Kidney epithelial cell (primary cell): Measurements from ENCODE around the gene NCMAP. TPM values are rescaled to one million over a fixed set of nuclear protein-coding genes. Genes with fewer than 3 reads are reported as not detected.

ENCODE experiments used
- DNase-seq: peaks from one replicate; pipeline ENCODE4 v3.0.0-alpha.2; 2010; ENCODE audit warnings: low read depth
- H3K27me3 ChIP-seq: 2 replicates; pipeline ENCODE4 v1.6.0; 2011; ENCODE audit warnings: low read length; ENCODE audit not compliant: control insufficient read depth, insufficient read depth
- H3K36me3 ChIP-seq: 2 replicates; pipeline ENCODE4 v1.5.1; 2011; ENCODE audit warnings: low read length; ENCODE audit not compliant: control insufficient read depth, insufficient read depth
- H3K4me3 ChIP-seq: 2 replicates; pipeline ENCODE4 v1.5.1; 2011; ENCODE audit warnings: low read depth, mild to moderate bottlenecking, control low read depth, low read length
- total RNA-seq: library from RNA; depleted of rRNA; stranded (reverse); fragments of >200 nt; gene quantifications from 2 replicates; pipeline ENCODE4 v1.2.3, GENCODE V29; 2015
- TF ChIP-seq, protein P1 (sequence below): IDR thresholded peaks from 2 replicates; pipeline ENCODE4 v1.5.1; 2011; ENCODE audit warnings: mild to moderate bottlenecking, moderate library complexity, low read length, control low read depth, inconsistent platforms; ENCODE audit not compliant: insufficient read depth, poor library complexity, severe bottlenecking

Gene NCMAP
- total RNA-seq, 1 donor from 2014 or later, result 1.5 TPM

GRCh38 chr1:24589200-24589599 is 33.3 kb downstream of the NCMAP start:
- Histone ChIP-seq H3K4me3 (no peak overlapping the region), H3K36me3 (no peaks in the 10 kb centered on the region), H3K27me3 (no peaks in the 10 kb centered on the region)
- DNase-seq, result no peak
- TF ChIP-seq, protein P1, sequence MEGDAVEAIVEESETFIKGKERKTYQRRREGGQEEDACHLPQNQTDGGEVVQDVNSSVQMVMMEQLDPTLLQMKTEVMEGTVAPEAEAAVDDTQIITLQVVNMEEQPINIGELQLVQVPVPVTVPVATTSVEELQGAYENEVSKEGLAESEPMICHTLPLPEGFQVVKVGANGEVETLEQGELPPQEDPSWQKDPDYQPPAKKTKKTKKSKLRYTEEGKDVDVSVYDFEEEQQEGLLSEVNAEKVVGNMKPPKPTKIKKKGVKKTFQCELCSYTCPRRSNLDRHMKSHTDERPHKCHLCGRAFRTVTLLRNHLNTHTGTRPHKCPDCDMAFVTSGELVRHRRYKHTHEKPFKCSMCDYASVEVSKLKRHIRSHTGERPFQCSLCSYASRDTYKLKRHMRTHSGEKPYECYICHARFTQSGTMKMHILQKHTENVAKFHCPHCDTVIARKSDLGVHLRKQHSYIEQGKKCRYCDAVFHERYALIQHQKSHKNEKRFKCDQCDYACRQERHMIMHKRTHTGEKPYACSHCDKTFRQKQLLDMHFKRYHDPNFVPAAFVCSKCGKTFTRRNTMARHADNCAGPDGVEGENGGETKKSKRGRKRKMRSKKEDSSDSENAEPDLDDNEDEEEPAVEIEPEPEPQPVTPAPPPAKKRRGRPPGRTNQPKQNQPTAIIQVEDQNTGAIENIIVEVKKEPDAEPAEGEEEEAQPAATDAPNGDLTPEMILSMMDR, result no peak

GRCh38 chr1:24591781-24592180 is 35.9 kb downstream of the NCMAP start:
- TF ChIP-seq, protein P1, result no peak
- no peak overlapping the region for H3K4me3 ChIP-seq
- no peaks in the 10 kb centered on the region for H3K36me3 ChIP-seq
- no peaks in the 10 kb centered on the region for H3K27me3 ChIP-seq
- DNase-seq, result no peak

GRCh38 chr1:24594328-24594598 is 38.4 kb downstream of the NCMAP start:
- DNase-seq, result no peak

DNA sequence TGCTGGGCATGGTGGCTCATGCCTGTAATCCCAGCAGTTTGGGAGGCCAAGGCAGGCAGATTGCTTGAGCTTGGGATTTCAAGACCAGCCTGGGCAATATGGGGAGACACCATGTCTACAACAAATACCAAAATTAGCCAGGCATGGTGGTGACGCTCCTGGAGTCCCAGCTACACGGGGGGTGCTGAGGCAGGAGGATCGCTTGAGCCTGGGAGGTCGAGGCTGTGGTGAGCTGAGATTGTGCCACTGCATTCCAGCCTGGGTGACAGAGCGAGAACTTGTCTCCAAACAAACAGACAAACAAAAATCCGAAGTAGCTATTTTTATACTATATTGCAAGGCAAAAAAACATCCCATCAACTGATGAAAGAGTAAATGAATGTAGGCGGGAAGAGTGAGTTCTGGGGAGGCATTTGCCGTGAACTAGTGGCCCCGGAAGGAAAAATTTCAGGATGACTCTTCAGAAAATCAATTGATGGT is 40.6 kb downstream of the NCMAP start:
- DNase-seq, result no peak
- TF ChIP-seq, protein P1, result no peak
- no peaks in the 10 kb centered on the region for H3K36me3 ChIP-seq
- H3K27me3 ChIP-seq, result no peaks in the 10 kb centered on the region
- no peak overlapping the region for H3K4me3 ChIP-seq

More at GRCh38 chr1:24594328-24594598, 38.4 kb downstream of the NCMAP start:
- Histone ChIP-seq H3K36me3 (no peaks in the 10 kb centered on the region), H3K27me3 (no peaks in the 10 kb centered on the region), H3K4me3 (no peak overlapping the region)
- TF ChIP-seq, protein P1, result no peak

DNA sequence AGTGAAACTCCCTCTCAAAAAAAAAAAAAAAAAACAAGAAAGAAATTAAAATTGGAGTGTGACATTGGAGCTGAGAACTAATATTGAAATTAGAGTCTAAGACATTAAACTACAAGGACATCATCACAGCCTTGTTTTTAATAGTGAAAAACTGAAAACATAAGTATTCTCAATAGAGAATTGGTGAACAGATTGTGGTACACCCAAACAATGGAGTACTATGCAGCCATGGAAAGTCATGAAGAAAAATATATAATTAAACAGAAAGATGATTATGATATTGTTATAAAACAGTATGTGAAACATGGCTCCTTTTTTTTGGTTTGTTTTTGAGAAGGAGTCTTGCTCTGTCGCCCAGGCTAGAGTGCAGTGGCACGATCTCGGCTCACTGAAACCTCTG is 43.4 kb downstream of the NCMAP start:
- Histone ChIP-seq H3K36me3 (no peaks in the 10 kb centered on the region), H3K27me3 (no peaks in the 10 kb centered on the region), H3K4me3 (no peak overlapping the region)
- DNase-seq, result no peak
- TF ChIP-seq, protein P1, result no peak

DNA sequence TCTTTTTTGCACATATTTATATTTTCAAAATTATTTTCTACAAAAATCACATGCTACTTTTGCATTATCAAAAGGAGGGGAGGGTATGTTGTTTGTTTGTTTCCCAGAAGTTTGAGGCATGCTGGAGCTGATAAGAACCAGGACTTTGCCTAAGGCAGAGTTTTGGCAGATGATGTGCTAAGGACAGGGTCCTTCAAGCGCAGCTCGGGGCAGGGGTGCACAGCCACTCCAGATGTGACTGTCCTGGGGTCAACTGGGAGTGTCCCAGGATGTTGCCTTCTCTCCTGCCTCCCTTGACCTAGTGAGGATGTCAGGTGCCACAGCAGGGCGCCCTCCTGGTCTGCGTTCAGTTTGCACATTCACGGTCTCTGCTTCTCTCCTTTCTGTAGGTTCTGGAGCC is 44.7 kb downstream of the NCMAP start:
- H3K36me3 ChIP-seq, result no peaks in the 10 kb centered on the region
- no peak overlapping the region for H3K4me3 ChIP-seq
- TF ChIP-seq, protein P1, result no peak

More for the DNA sequence above, 44.7 kb downstream of the NCMAP start:
- no peak for DNase-seq
- H3K27me3 ChIP-seq, result no peaks in the 10 kb centered on the region
